Activated CD4-positive, alpha-beta T cell treated with anti-CD3 and anti-CD28 coated beads, Interleukin-2, amount 50 U/mL, for 4 hours (primary cell): Measurements from ENCODE around the gene DIDO1.

ENCODE experiments used
- DNase-seq, 2 experiments: peaks; one replicate each; pipeline ENCODE4 v3.0.0-alpha.2; 2020

DIDO1 gene

GRCh38 chr20:62846166-62846890 lies 80.0 kb downstream of the DIDO1 start:
- no peak for DNase-seq

GRCh38 chr20:62845416-62846160 lies 80.7 kb downstream of the DIDO1 start:
- DNase-seq: no peak

- no peak for DNase-seq
Measured at GRCh38 chr20:62844182-62844581, 82.1 kb downstream of the DIDO1 start.

- no peak for DNase-seq
Measured at GRCh38 chr20:62843656-62844055, 82.6 kb downstream of the DIDO1 start.

- DNase-seq: no peak
Measured at GRCh38 chr20:62841705-62842212, 84.5 kb downstream of the DIDO1 start.

GRCh38 chr20:62840244-62841197 lies 85.8 kb downstream of the DIDO1 start:
- no peak for DNase-seq

- DNase-seq: no peak
Measured at GRCh38 chr20:62839816-62840215, 86.5 kb downstream of the DIDO1 start.

- no peak for DNase-seq
Measured at GRCh38 chr20:62839261-62839660, 87.0 kb downstream of the DIDO1 start.

- no peak for DNase-seq
Measured at GRCh38 chr20:62838128-62838891, 88.0 kb downstream of the DIDO1 start.

- no peak for DNase-seq
Measured at GRCh38 chr20:62837790-62838127, 88.5 kb downstream of the DIDO1 start.

GRCh38 chr20:62836967-62837490 lies 89.3 kb downstream of the DIDO1 start:
- DNase-seq: no peak

GRCh38 chr20:62835931-62836861 lies 90.1 kb downstream of the DIDO1 start:
- no peak for DNase-seq

- DNase-seq: no peak
Measured at GRCh38 chr20:62834967-62835730, 91.2 kb downstream of the DIDO1 start.

GRCh38 chr20:62832951-62833391 lies 93.3 kb downstream of the DIDO1 start:
- no peak for DNase-seq

- DNase-seq: no peak
Measured at GRCh38 chr20:62832212-62832922, 93.9 kb downstream of the DIDO1 start.

- no peak for DNase-seq
Measured at GRCh38 chr20:62831854-62832211, 94.5 kb downstream of the DIDO1 start.

- DNase-seq: no peak
Measured at GRCh38 chr20:62831361-62831788, 94.9 kb downstream of the DIDO1 start.

GRCh38 chr20:62830821-62831220 lies 95.5 kb downstream of the DIDO1 start:
- DNase-seq: no peak

GRCh38 chr20:62830251-62830650 lies 96.1 kb downstream of the DIDO1 start:
- no peak for DNase-seq
